ENCODE measurements around the gene EXOC3L1.

DNA sequence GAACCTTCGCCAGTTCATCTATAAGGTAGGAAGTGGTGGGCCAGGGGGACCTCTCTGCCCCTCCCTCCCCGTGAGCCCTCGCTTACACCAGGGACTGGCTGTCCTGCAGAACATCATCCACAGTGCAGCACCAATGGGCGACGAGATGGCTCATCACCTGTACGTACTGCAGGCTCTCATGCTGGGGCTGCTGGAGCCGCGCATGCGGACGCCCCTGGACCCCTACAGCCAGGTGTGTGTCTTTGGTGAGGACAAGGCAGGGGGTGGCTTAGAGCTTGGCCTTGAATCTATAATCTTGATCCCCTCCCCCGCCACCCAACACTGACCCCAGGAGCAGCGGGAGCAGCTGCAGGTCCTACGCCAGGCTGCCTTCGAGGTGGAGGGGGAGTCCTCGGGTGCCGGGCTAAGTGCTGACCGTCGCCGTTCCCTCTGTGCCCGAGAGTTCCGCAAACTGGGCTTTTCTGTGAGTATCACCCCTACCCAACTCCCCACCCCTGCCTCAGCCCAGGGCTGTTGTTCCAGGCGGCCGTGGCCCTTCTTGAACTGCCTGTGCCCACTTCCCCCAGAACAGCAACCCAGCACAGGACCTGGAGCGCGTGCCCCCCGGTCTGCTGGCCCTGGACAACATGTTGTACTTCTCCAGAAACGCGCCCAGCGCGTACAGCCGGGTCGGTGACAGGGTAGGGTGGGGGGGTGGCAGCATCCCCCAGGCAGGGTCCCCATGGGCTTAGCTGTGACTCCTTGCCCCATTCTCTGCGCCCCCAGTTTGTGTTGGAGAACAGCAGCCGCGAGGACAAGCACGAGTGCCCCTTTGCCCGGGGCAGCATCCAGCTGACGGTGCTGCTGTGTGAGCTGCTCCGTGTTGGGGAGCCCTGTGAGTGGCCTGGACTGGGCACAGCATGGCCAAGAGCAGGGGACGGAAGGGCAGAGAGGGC, 11.7 kb upstream of the EXOC3L1 start:
- TF ChIP-seq SMC3 (IDR thresholded peaks at IDR 0.05; ENCODE audit: low read depth, low read length), result no peak
- TF ChIP-seq CTCF (conservative IDR thresholded peaks at IDR 0.05; ENCODE audit: low read depth, low read length), result no peak
- TF ChIP-seq CEBPB (IDR thresholded peaks at IDR 0.05; ENCODE audit: low read depth, low read length), result no peak
- no peak for TF ChIP-seq POLR2A (IDR thresholded peaks at IDR 0.05; ENCODE audit: low read depth, low read length)
- TF ChIP-seq, protein P1, sequence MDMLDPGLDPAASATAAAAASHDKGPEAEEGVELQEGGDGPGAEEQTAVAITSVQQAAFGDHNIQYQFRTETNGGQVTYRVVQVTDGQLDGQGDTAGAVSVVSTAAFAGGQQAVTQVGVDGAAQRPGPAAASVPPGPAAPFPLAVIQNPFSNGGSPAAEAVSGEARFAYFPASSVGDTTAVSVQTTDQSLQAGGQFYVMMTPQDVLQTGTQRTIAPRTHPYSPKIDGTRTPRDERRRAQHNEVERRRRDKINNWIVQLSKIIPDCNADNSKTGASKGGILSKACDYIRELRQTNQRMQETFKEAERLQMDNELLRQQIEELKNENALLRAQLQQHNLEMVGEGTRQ (IDR thresholded peaks at IDR 0.05; ENCODE audit: low read depth, low read length), result no peak
- TF ChIP-seq MAFK (IDR thresholded peaks at IDR 0.05; ENCODE audit: low read depth, low read length), result no peak
- no peak for TF ChIP-seq MXI1 (IDR thresholded peaks at IDR 0.05; ENCODE audit: borderline replicate concordance, low read depth, low read length)
- TF ChIP-seq, protein P2, sequence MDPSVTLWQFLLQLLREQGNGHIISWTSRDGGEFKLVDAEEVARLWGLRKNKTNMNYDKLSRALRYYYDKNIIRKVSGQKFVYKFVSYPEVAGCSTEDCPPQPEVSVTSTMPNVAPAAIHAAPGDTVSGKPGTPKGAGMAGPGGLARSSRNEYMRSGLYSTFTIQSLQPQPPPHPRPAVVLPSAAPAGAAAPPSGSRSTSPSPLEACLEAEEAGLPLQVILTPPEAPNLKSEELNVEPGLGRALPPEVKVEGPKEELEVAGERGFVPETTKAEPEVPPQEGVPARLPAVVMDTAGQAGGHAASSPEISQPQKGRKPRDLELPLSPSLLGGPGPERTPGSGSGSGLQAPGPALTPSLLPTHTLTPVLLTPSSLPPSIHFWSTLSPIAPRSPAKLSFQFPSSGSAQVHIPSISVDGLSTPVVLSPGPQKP (IDR thresholded peaks at IDR 0.05; ENCODE audit: borderline replicate concordance, low read depth, low read length), result no peak
